GM10266 (cell line): ENCODE data around the gene SAPCD2.

ENCODE experiments used
- DNase-seq: peaks from one replicate; pipeline ENCODE4 v3.0.0; 2012; ENCODE audit errors: extremely low spot score
- CTCF ChIP-seq: IDR thresholded peaks from 2 replicates; pipeline ENCODE4 v1.5.1; 2012; ENCODE audit warnings: mild to moderate bottlenecking, low read depth; ENCODE audit not compliant: control insufficient read depth, insufficient read depth; ENCODE audit errors: missing control alignments

The SAPCD2 gene

GRCh38 chr9:137083394-137084004 is 13.1 kb upstream of the SAPCD2 start:
- no peak for TF ChIP-seq CTCF
- DNase-seq = peak; percentile 63

GRCh38 chr9:137082925-137083290 is 12.6 kb upstream of the SAPCD2 start:
- no peak for TF ChIP-seq CTCF
- DNase-seq = no peak

- TF ChIP-seq CTCF = no peak
- DNase-seq = no peak
Observed at GRCh38 chr9:137082222-137082924, 12.0 kb upstream of the SAPCD2 start.

- TF ChIP-seq CTCF = no peak
- DNase-seq = no peak
Observed at GRCh38 chr9:137080260-137081122, 10.1 kb upstream of the SAPCD2 start.

GRCh38 chr9:137079401-137079787 is 9.0 kb upstream of the SAPCD2 start:
- TF ChIP-seq CTCF = no peak
- no peak for DNase-seq

- no peak for TF ChIP-seq CTCF
- no peak for DNase-seq
Observed at GRCh38 chr9:137078701-137079400, 8.5 kb upstream of the SAPCD2 start.
